ENCODE results near the gene SPATA18.

- no peak for TF ChIP-seq BHLHE40 (IDR thresholded peaks at IDR 0.05; ENCODE audit: borderline replicate concordance)
- TF ChIP-seq FOXK2 (IDR thresholded peaks at IDR 0.05) = no peak
- no peak for TF ChIP-seq SP1 (IDR thresholded peaks at IDR 0.05)
- no peak for TF ChIP-seq TARDBP (IDR thresholded peaks at IDR 0.05)
- no peak for TF ChIP-seq FOXM1 (IDR thresholded peaks at IDR 0.05; ENCODE audit: borderline replicate concordance)
Measured at GRCh38 chr4:52093466-52093865, 42.4 kb downstream of the SPATA18 start.
